Stimulated activated memory B cell treated with anti-CD40 and anti-IgM and Interleukin-4, amounts not matched to agents 10 μg/mL and 1 μg/mL and 100 μg/mL, for 72 hours (primary cell): ENCODE data around the gene STAM2.
"Not testable (repeated sequence)": the region's sequence is repeated elsewhere in the genome, so short reads cannot be mapped to it uniquely, and the experiment has no call there.

Experiments
- ATAC-seq: fragments of 150-1000 bp; cut with Tn5 transposase; 2 replicates; pipeline ENCODE4 v1.10.0; 2021
- H3K27ac Mint-ChIP-seq: one replicate; pipeline ENCODE4 v1.8.0; 2022; ENCODE audit warnings: mild to moderate bottlenecking, mixed read lengths
- H3K27me3 Mint-ChIP-seq: one replicate; pipeline ENCODE4 v1.8.0; 2022; ENCODE audit warnings: mixed read lengths
- H3K36me3 Mint-ChIP-seq: one replicate; pipeline ENCODE4 v1.8.0; 2022; ENCODE audit warnings: mixed read lengths
- H3K4me1 Mint-ChIP-seq: one replicate; pipeline ENCODE4 v1.8.0; 2022; ENCODE audit warnings: mixed read lengths
- H3K4me3 Mint-ChIP-seq: one replicate; pipeline ENCODE4 v1.8.0; 2022; ENCODE audit warnings: mild to moderate bottlenecking, moderate library complexity, mixed read lengths
- H3K9me3 Mint-ChIP-seq: one replicate; pipeline ENCODE4 v1.8.0; 2022; ENCODE audit warnings: mixed read lengths

The STAM2 gene

DNA sequence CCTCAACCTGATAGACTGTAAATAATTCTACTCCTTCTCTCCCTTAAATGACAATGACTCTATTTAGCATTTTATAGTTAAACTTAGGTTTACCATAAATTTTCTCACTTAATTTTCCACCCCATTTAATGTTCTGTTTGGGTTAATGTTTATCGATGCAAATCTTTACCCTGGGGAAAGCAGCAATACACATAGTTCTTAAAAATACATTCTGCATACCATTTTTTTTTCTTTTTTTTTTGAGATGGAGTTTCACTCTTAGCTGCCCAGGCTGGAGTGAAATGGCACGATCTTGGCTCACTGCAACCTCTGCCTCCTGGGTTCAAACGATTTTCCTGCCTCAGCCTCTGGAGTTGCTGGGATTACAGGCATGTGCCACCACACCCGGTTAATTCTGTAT lies 14.0 kb downstream of the STAM2 start:
- H3K4me1 Mint-ChIP-seq: peaks cover 48% of the 10 kb centered on the region

DNA sequence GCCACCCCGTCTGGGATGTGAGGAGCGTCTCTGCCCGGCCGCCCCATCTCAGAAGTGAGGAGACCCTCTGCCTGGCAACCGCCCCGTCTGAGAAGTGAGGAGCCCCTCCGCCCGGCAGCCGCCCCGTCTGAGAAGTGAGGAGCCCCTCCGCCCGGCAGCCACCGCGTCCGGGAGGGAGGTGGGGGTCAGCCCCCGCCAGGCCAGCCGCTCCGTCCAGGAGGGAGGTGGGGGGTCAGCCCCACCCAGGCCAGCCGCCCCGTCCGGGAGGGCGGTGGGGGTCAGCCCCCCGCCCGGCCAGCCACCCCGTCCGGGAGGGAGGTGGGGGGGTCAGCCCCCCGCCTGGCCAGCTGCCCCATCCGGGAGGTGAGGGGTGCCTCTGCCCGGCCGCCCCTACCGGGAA lies 15.2 kb downstream of the STAM2 start:
- ATAC-seq, H3K9me3 Mint-ChIP-seq, H3K4me3 Mint-ChIP-seq, H3K27ac Mint-ChIP-seq, H3K27me3 Mint-ChIP-seq: not testable (repeated sequence)
- H3K4me1 Mint-ChIP-seq: peaks cover 45% of the 10 kb centered on the region
- H3K36me3 Mint-ChIP-seq: peaks cover 41% of the 10 kb centered on the region

More for the DNA sequence above, 14.0 kb downstream of the STAM2 start:
- Mint-ChIP-seq H3K36me3 (peaks cover 40% of the 10 kb centered on the region), H3K27me3 (no peaks in the 10 kb centered on the region), H3K4me3 (no peak overlapping the region), H3K9me3 (peaks cover 6% of the 10 kb centered on the region), H3K27ac (no peak overlapping the region)
- ATAC-seq: no peak

DNA sequence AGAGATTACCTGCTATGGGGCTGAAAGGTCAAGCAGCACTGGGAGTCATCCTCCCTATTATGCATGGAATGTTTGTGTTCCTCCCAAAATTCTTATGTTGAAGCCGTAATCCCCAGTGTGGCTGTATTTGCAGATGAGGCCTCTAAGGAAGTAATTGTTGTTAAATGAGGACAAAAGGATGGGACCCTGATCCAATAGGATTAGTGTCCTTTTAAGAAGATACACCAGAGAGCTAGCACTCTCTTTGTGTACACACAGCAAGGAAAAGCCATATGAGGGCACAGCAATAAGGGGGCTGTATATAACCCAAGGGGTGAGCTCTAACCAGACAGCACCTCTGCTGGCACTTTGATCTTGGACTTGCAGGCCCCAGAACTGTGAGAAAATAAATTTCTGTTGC lies 18.3 kb downstream of the STAM2 start:
- no peak for ATAC-seq
- Mint-ChIP-seq H3K36me3 (peaks cover 42% of the 10 kb centered on the region), H3K9me3 (peaks cover 6% of the 10 kb centered on the region), H3K27me3 (no peaks in the 10 kb centered on the region), H3K27ac (no peak overlapping the region), H3K4me3 (no peak overlapping the region), H3K4me1 (peaks cover 46% of the 10 kb centered on the region)

DNA sequence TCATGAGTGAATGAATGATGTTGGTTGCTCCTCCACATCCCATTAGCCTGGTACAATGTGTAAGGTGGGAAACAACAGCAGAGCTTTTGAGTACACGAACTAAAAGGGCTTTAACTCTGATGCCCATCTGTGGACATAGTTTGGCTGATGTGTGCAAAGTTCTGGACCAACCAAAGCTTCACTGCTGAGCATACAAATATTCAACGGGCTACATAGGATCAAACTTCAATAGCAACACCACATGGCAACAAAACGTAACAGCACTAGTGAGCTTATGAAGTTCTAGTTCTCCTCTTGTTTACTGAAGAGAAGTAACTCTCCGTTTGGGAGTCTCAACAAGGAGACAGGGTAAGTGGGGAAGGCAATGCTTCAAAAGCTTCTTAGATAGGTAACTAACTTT lies 20.4 kb downstream of the STAM2 start:
- Mint-ChIP-seq H3K27ac (no peak overlapping the region), H3K9me3 (peaks cover 6% of the 10 kb centered on the region), H3K4me3 (no peak overlapping the region), H3K4me1 (peaks cover 41% of the 10 kb centered on the region), H3K27me3 (no peaks in the 10 kb centered on the region), H3K36me3 (peaks cover 35% of the 10 kb centered on the region)
- ATAC-seq: no peak

DNA sequence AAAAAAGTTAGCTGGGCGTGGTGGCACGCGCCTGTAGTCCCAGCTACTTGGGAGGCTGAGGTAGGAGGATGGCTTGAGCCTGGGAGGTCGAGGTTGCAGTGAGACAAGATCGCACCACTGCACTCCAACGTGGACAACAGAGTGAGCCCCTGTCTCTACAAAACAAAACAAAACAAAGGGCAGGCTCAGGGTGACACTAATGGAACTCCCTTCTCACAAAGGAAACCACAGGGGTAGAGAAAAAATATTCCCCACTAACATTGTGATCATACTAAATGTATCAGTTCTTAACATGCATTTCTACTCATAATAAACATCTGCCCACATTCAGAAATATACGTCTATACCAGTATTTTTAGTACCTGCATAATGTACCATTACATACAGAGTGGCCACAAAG lies 21.1 kb downstream of the STAM2 start:
- Mint-ChIP-seq H3K36me3 (peaks cover 30% of the 10 kb centered on the region), H3K4me3 (no peak overlapping the region), H3K9me3 (peaks cover 6% of the 10 kb centered on the region), H3K27me3 (no peaks in the 10 kb centered on the region), H3K4me1 (peaks cover 36% of the 10 kb centered on the region), H3K27ac (no peak overlapping the region)
- no peak for ATAC-seq

DNA sequence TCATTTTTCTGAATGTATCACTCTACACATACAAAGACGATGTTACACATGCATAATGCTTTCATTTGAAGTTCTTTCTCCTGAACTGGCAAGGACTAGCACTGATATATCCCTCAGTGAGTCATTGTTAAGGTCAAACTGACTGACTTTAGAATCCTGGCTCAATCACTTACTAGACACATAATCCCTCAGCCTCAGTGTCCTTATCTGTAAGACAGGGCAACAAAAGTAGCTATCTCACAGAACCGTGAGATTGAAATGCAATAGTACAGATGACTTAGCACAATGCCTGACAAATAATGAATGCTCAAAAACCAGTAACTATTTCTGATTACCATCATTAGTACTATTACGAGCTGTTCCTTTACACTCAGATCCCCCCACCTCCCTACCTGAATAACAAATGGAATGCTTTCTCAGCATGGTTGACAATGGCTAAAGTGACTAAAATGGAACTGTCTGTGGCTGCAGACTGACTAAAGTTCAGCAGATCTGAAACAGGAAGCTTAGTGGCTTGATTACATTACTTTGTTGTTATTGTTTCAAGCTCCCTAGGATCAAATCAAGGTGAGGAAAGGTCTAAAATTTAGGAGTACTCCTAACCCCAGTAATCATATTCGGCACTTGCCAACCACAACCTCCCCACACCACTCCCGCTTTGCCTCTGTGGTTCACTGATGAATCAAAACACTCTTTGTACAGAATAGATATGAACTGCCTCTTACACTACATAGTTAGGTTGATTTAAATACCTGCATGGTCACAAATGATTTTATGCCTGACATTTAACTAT lies 40.9 kb downstream of the STAM2 start:
- no peak overlapping the region for H3K4me3 Mint-ChIP-seq
- peak overlapping the region; percentile 42 for H3K27ac Mint-ChIP-seq
- no peaks in the 10 kb centered on the region for H3K9me3 Mint-ChIP-seq
- peaks cover 7% of the 10 kb centered on the region for H3K4me1 Mint-ChIP-seq
- peaks cover 37% of the 10 kb centered on the region for H3K36me3 Mint-ChIP-seq
- peak; percentile 61 for ATAC-seq
- H3K27me3 Mint-ChIP-seq: no peaks in the 10 kb centered on the region

DNA sequence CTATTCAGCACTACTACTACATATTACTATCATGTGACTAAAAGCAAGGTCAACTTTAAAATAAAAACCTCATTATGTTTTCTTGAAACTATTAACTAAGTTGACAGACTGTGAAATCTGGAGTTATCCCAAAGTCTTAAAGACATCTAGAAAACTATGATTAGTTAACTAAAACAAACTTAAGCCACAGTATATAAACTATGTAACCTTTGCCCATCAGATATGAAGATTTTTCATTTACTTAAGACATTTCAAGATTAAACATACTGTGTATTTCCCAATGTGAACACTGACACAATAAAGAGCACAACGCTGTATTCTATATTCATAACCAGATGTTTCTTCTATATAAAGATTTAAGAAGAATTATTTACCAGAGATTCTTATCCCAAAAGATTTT lies 43.3 kb downstream of the STAM2 start:
- Mint-ChIP-seq H3K27ac (no peak overlapping the region), H3K27me3 (no peaks in the 10 kb centered on the region)

DNA sequence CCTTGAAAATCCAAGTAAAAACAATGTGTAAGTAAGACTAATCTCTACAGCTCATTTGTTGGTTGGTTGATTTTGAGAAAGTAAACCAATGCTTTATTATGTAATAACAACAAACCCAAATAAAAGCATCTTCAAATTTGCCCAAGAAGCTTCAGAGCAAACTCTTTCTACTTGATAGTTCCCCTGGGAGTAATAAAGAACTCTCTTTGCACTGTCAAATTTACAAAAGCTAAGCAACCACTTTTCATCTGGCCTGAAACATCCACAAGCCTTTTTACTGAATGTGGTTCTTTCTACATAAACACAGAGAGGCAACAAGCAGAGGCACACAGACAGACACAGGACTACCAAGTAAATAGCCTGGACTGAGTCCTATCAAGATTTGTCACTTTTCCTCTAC lies 47.9 kb downstream of the STAM2 start:
- Mint-ChIP-seq H3K4me1 (no peaks in the 10 kb centered on the region), H3K27me3 (no peaks in the 10 kb centered on the region), H3K9me3 (no peaks in the 10 kb centered on the region), H3K27ac (no peak overlapping the region), H3K4me3 (no peak overlapping the region), H3K36me3 (peaks cover 46% of the 10 kb centered on the region)
- no peak for ATAC-seq

More for the DNA sequence above, 43.3 kb downstream of the STAM2 start:
- no peaks in the 10 kb centered on the region for H3K9me3 Mint-ChIP-seq
- H3K36me3 Mint-ChIP-seq: peaks cover 32% of the 10 kb centered on the region
- no peak overlapping the region for H3K4me3 Mint-ChIP-seq
- no peak for ATAC-seq
- H3K4me1 Mint-ChIP-seq: peaks cover 7% of the 10 kb centered on the region

DNA sequence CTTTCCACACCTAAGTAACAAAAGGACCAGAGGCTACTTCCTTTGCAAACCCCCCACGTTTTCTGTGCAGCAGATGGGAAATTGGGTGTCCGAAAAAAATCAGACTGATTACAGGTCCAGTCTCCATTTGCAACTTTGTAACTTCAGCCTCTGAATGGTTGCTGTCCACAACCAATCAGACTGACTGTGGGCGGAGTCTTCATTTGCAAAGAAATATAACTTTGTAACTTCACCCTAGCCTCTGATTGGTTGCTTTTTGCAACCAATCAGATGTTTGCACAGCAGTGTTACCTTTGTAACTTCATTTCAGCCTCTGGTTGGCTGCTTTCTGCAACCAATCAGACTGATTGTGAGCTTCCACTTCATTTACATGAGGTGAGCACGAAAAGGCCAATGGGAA lies 48.9 kb downstream of the STAM2 start:
- H3K4me1 Mint-ChIP-seq: no peaks in the 10 kb centered on the region
- no peak for ATAC-seq
- H3K27ac Mint-ChIP-seq: no peak overlapping the region
- no peaks in the 10 kb centered on the region for H3K27me3 Mint-ChIP-seq
- no peak overlapping the region for H3K4me3 Mint-ChIP-seq
- H3K9me3 Mint-ChIP-seq: no peaks in the 10 kb centered on the region
- H3K36me3 Mint-ChIP-seq: peaks cover 45% of the 10 kb centered on the region

DNA sequence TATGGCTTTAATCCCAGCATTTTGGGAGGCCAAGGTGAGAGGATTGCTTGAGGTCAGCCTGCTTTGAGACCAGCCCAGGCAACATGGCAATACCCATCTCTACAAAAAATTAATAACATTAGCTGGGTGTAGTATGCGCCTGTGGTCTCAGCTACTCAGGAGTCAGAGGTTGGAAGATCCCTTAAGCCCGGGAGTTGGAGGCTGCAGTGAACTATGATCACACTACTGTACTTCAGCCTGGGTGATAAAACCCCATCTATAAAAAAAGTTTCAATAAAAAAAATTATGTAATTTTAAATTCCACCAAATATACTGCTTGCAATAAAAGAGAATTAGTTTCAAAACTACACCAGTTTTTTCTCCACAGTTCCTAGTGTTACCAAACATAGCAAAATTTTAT lies 53.4 kb downstream of the STAM2 start:
- no peak overlapping the region for H3K4me3 Mint-ChIP-seq
- H3K27me3 Mint-ChIP-seq: no peaks in the 10 kb centered on the region
- no peaks in the 10 kb centered on the region for H3K9me3 Mint-ChIP-seq
- ATAC-seq: no peak
- H3K4me1 Mint-ChIP-seq: no peaks in the 10 kb centered on the region
- H3K36me3 Mint-ChIP-seq: peaks cover 26% of the 10 kb centered on the region
- no peak overlapping the region for H3K27ac Mint-ChIP-seq

DNA sequence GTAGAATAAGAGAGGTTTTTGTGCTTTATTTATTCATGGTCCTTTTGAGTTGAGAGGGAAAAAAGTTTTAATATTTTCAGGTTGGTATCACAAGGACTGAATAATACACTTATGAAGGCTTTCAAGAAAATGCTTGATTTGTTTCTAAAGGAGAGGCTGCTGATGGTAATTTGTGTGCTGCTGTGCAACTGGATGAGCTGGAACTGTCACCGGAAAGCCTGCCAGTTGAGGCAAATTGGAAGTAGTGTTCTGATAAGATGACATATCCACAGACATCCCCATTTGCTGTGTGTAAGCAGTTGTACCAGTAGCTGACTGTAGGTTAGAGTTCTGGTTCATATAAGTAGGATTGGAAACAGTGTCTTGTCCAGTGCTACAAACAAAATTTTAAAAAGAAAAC lies 55.1 kb downstream of the STAM2 start:
- Mint-ChIP-seq H3K27ac (no peak overlapping the region), H3K36me3 (peaks cover 30% of the 10 kb centered on the region), H3K4me3 (no peak overlapping the region)

DNA sequence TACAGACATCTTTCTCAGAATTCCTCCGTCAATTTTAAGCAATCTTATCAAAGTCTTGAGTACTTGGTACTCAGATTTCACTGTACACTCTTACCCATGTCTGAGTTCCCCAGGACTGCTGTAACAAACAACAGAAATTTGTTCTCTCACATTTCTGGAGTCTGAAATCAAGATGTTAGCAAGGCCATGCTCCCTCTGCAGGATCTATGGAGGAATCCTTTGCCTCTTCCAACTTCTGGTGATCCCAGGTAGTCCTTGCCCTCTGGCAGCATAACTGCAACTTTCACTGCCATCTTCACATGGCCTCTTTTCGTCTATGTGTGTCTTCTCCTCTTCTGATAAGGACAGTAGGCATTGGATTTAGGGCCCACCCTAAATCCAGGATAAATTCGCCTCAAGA lies 59.6 kb downstream of the STAM2 start:
- no peak overlapping the region for H3K4me3 Mint-ChIP-seq
- peaks cover 17% of the 10 kb centered on the region for H3K36me3 Mint-ChIP-seq
- H3K9me3 Mint-ChIP-seq: no peaks in the 10 kb centered on the region
- ATAC-seq: no peak
- H3K27ac Mint-ChIP-seq: no peak overlapping the region
- H3K4me1 Mint-ChIP-seq: no peaks in the 10 kb centered on the region
- no peaks in the 10 kb centered on the region for H3K27me3 Mint-ChIP-seq

More for the DNA sequence above, 55.1 kb downstream of the STAM2 start:
- no peaks in the 10 kb centered on the region for H3K27me3 Mint-ChIP-seq
- H3K4me1 Mint-ChIP-seq: no peaks in the 10 kb centered on the region
- H3K9me3 Mint-ChIP-seq: no peaks in the 10 kb centered on the region
- no peak for ATAC-seq

DNA sequence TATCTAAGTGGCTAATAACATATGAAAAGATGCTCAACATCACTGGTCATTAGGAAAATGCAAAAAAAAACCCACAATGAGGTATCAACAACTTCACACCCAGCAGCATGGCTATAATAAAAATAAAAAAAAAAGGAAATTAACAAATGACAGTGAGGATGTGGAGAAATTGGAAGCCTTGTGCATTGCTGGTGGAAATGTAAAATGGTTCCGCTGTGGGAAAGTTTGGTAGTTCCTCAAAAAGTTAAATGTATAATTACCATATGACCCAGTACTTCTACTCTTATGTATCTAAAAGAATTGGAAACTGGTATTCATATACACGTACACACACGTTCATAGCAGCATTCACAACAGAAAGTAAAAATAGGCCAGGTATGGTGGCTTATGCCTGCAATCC lies 61.2 kb downstream of the STAM2 start:
- H3K27me3 Mint-ChIP-seq: no peaks in the 10 kb centered on the region
- H3K27ac Mint-ChIP-seq: no peak overlapping the region
- H3K36me3 Mint-ChIP-seq: peaks cover 17% of the 10 kb centered on the region
- H3K4me1 Mint-ChIP-seq: no peaks in the 10 kb centered on the region
- no peak for ATAC-seq
- no peak overlapping the region for H3K4me3 Mint-ChIP-seq
- no peaks in the 10 kb centered on the region for H3K9me3 Mint-ChIP-seq

DNA sequence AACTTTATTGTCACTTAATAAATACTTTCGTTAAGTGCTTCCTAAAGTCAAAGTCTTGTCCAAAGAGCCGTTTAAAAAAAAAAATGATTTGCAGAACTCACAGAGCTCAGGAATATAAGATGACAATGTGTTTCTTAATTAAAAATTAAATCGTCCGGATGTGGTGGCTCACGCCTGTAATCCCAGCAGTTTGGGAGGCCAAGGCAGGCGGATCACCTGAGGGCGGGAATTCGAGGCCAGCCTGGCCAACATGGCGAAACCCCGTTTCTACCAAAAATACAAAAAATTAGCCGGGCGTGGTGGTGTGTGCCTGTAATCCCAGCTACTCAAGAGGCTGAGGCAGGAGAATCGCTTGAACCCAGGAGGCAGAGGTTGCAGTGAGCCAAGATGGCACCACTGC lies 68.4 kb downstream of the STAM2 start:
- H3K4me1 Mint-ChIP-seq, H3K36me3 Mint-ChIP-seq, H3K27ac Mint-ChIP-seq, H3K27me3 Mint-ChIP-seq, ATAC-seq, H3K4me3 Mint-ChIP-seq, H3K9me3 Mint-ChIP-seq: not testable (repeated sequence)

DNA sequence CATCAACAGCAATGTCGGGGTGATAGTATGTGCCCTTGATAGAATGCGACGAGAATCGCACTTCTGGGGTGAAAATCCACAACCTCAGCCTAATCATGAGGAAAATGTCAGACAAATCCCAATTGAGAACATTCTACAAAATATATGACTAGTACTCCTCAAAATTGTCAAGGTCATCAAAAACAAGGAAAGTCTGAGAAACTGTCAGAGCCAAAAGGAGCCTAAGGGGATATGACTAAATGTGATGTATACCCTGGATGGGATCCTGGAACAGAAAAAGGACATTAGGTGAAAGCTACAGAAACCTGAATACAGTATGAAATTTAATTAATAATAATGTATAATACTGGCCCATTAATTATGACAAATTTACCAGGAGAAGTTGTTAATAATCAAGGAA lies 69.1 kb downstream of the STAM2 start:
- H3K27me3 Mint-ChIP-seq: peaks cover 10% of the 10 kb centered on the region
- no peaks in the 10 kb centered on the region for H3K9me3 Mint-ChIP-seq
- no peak overlapping the region for H3K4me3 Mint-ChIP-seq
- ATAC-seq: no peak
- H3K27ac Mint-ChIP-seq: no peak overlapping the region
- no peaks in the 10 kb centered on the region for H3K4me1 Mint-ChIP-seq
- no peaks in the 10 kb centered on the region for H3K36me3 Mint-ChIP-seq

DNA sequence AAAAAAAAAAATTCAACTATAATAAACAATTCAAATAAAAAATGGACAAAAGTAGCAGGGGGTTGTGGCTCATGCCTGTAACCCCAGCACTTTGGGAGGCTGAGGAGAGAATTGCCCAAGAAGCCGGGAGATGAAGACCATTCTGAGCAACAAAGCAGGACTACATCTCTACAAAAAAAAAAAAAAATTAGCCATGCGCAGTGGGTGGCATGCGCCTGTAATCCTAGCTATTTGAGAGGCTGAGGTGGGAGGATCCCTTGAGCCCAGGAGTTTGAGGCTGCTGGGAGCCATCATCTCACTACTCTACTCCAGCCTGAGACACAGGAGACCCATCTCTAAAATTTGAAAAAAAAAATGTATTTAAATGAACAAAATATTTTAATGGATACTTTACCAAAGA lies 72.3 kb downstream of the STAM2 start:
- no peak for ATAC-seq
- no peak overlapping the region for H3K27ac Mint-ChIP-seq
- no peaks in the 10 kb centered on the region for H3K9me3 Mint-ChIP-seq
- peaks cover 15% of the 10 kb centered on the region for H3K4me1 Mint-ChIP-seq
- no peak overlapping the region for H3K4me3 Mint-ChIP-seq
- H3K36me3 Mint-ChIP-seq: no peaks in the 10 kb centered on the region
- H3K27me3 Mint-ChIP-seq: peaks cover 37% of the 10 kb centered on the region
